ENCODE measurements around the gene RNF128. TPM values are rescaled to one million over a fixed set of nuclear protein-coding genes. Genes with fewer than 3 reads are reported as not detected.

RNF128 gene
- polyA plus RNA-seq, 1 of the 3 experiments (the other 2 are of a cell fraction), result not detected

GRCh38 chrX:106780264-106780663, 53.8 kb downstream of the RNF128 start:
- H4K20me1 ChIP-seq (ENCODE audit: insufficient read depth), result no peaks in the 10 kb centered on the region
- no peak overlapping the region for H3K4me3 ChIP-seq (ENCODE audit: low read depth in 2 of 2, low read length in 1 of 2)
- H3K4me2 ChIP-seq, result no peak overlapping the region
- ChIA-PET CTCF (no interaction called here), POLR2A (no interaction called here)
- TF ChIP-seq REST (IDR thresholded peaks at IDR 0.05; ENCODE audit: low read depth, low read length) (no peak), ZBTB33 (IDR thresholded peaks at IDR 0.05; ENCODE audit: borderline replicate concordance, low read depth) (no peak), TCF12 (IDR thresholded peaks at IDR 0.05) (no peak), IRF3 (IDR thresholded peaks at IDR 0.05; ENCODE audit: low read depth, low read length) (no peak), RAD21 (IDR thresholded peaks at IDR 0.05; ENCODE audit: low read length) (no peak), USF1 (IDR thresholded peaks at IDR 0.05; ENCODE audit: borderline replicate concordance, low read depth) (no peak), CHD2 (IDR thresholded peaks at IDR 0.05; ENCODE audit: low read length, partially characterized antibody) (no peak)
- H3K36me3 ChIP-seq (replicated peaks in 1 of 2; ENCODE audit: control insufficient read depth in 1 of 2, insufficient read depth in 2 of 2, low read length in 1 of 2), result no peaks in the 10 kb centered on the region
- 2% methylated on average over 2 of the region's 2 CpGs for WGBS (ENCODE audit: low lambda C conversion rate)
- DNase-seq, result no peak
- no peak overlapping the region for H2AFZ ChIP-seq (ENCODE audit: low read depth)
- H3K9me3 ChIP-seq, result no peaks in the 10 kb centered on the region
- no peak overlapping the region for H3K27ac ChIP-seq (ENCODE audit: low read depth in 2 of 2, low read length in 1 of 2)
- H3K9ac ChIP-seq, result no peak overlapping the region
- no peaks in the 10 kb centered on the region for H3K4me1 ChIP-seq (ENCODE audit: control insufficient read depth in 1 of 2, insufficient read depth in 2 of 2, low read depth in 1 of 2, low read length in 1 of 2)
- H3K27me3 ChIP-seq (ENCODE audit: insufficient read depth), result peaks cover 14% of the 10 kb centered on the region
- H3K9me2 ChIP-seq, result no peaks in the 10 kb centered on the region
- no peaks in the 10 kb centered on the region for H3F3A ChIP-seq (replicated peaks; ENCODE audit: insufficient read depth)
- H3K79me2 ChIP-seq (ENCODE audit: insufficient read depth), result no peaks in the 10 kb centered on the region

- Histone ChIP-seq H3K4me1 (ENCODE audit: control insufficient read depth in 1 of 2, insufficient read depth in 2 of 2, low read depth in 1 of 2, low read length in 1 of 2) (no peaks in the 10 kb centered on the region), H3K4me3 (ENCODE audit: low read depth in 2 of 2, low read length in 1 of 2) (no peak overlapping the region), H3K79me2 (ENCODE audit: insufficient read depth) (no peaks in the 10 kb centered on the region), H3K27me3 (ENCODE audit: insufficient read depth) (peaks cover 14% of the 10 kb centered on the region), H3K9me2 (no peaks in the 10 kb centered on the region), H3K9me3 (no peaks in the 10 kb centered on the region), H4K20me1 (ENCODE audit: insufficient read depth) (no peaks in the 10 kb centered on the region), H3F3A (replicated peaks; ENCODE audit: insufficient read depth) (no peaks in the 10 kb centered on the region), H2AFZ (ENCODE audit: low read depth) (no peak overlapping the region), H3K9ac (no peak overlapping the region), H3K27ac (ENCODE audit: low read depth in 2 of 2, low read length in 1 of 2) (no peak overlapping the region), H3K4me2 (no peak overlapping the region), H3K36me3 (replicated peaks in 1 of 2; ENCODE audit: control insufficient read depth in 1 of 2, insufficient read depth in 2 of 2, low read length in 1 of 2) (no peaks in the 10 kb centered on the region)
- TF ChIP-seq USF2 (IDR thresholded peaks at IDR 0.05; ENCODE audit: borderline replicate concordance, low read depth, low read length), result no peak
- no peak for TF ChIP-seq GABPA (IDR thresholded peaks at IDR 0.05; ENCODE audit: low read depth)
- no peak for TF ChIP-seq EP300 (IDR thresholded peaks at IDR 0.05; ENCODE audit: borderline replicate concordance in 1 of 2, low read depth in 1 of 2, low read length in 1 of 2)
- TF ChIP-seq POLR2AphosphoS5 (IDR thresholded peaks at IDR 0.05; ENCODE audit: low read depth, low read length), result no peak
- no peak for TF ChIP-seq SMC3 (IDR thresholded peaks at IDR 0.05; ENCODE audit: low read depth, low read length)
- no peak for TF ChIP-seq JUND (IDR thresholded peaks at IDR 0.05)
- no peak for DNase-seq
- ChIA-PET CTCF (no interaction called here), POLR2A (no interaction called here)
- 0% methylated on average over 1 of the region's 1 CpG for WGBS (ENCODE audit: low lambda C conversion rate)
Observed at GRCh38 chrX:106780664-106781377, 54.3 kb downstream of the RNF128 start.
